Cardiac fibroblast (primary cell): ENCODE measurements around the gene COLGALT1.

Experiments used
- DNase-seq, 2 donors: peaks; one replicate each; pipeline versions ENCODE4 v3.0.0 to v3.0.0-alpha.2; 2010; ENCODE audit warnings: low read depth in 2 of 2
- H3K4me3 ChIP-seq, 2 donors: replicated peaks in 1 of 2; 1 replicate in 1 of 2; 2 replicates in 1 of 2; pipeline ENCODE4 v1.5.1; 2011; ENCODE audit warnings: low read depth in 2 of 2, low read length in 2 of 2, mild to moderate bottlenecking in 2 of 2, moderate library complexity in 1 of 2
- TF ChIP-seq, protein P1 (sequence below): IDR thresholded peaks from one replicate; pipeline ENCODE4 v1.5.1; 2011; ENCODE audit warnings: low read depth, mild to moderate bottlenecking, low read length, inconsistent platforms

The COLGALT1 gene

DNA sequence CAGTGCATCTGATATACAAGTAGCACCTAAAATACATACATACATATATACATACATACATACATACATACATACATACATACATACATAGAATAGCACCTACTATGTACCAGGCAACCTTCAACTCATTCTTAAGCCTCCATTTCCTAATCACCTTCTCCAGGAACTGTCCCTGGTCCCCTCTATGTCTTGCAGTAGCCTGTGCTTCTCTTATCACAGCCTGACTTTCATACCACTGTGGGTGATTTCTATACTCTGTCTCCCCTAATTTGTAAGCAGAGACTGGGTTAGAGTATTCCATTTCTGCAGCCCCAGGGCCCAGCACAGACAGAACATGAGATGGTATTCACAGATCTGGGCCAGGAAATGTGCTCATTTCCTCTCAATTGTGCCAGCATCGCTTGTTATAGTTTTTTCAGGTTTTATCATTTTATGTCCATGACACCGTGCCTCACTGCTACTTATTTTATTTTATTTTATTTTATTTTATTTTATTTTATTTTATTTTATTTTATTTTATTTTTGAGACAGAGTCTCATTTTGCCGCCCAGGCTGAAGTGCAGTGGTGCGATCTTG is 14.2 kb upstream of the COLGALT1 start:
- DNase-seq, result no peak
- H3K4me3 ChIP-seq, result no peak overlapping the region
- TF ChIP-seq, protein P1, sequence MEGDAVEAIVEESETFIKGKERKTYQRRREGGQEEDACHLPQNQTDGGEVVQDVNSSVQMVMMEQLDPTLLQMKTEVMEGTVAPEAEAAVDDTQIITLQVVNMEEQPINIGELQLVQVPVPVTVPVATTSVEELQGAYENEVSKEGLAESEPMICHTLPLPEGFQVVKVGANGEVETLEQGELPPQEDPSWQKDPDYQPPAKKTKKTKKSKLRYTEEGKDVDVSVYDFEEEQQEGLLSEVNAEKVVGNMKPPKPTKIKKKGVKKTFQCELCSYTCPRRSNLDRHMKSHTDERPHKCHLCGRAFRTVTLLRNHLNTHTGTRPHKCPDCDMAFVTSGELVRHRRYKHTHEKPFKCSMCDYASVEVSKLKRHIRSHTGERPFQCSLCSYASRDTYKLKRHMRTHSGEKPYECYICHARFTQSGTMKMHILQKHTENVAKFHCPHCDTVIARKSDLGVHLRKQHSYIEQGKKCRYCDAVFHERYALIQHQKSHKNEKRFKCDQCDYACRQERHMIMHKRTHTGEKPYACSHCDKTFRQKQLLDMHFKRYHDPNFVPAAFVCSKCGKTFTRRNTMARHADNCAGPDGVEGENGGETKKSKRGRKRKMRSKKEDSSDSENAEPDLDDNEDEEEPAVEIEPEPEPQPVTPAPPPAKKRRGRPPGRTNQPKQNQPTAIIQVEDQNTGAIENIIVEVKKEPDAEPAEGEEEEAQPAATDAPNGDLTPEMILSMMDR, result no peak

DNA sequence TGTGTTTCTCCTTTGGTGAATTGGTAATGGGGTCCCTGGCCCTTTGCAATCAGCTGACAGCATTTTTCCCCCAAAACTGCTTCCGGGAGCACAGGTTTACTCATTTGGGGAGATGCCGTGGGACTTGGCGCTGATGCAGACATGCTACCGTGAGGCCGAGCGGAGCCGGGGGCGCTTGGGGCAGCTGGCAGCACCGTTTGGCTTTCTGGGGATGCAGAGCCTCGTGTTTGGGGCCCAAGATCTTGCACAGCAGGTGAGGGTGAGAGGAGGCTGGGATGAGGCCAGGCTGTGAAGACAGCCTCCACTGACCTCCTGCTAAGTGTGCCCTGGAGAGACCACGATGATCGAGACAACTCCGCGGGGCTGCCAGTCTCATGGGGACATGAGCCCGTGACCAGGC is 13.4 kb upstream of the COLGALT1 start:
- TF ChIP-seq, protein P1, result no peak
- no peak for DNase-seq
- H3K4me3 ChIP-seq, result no peak overlapping the region

DNA sequence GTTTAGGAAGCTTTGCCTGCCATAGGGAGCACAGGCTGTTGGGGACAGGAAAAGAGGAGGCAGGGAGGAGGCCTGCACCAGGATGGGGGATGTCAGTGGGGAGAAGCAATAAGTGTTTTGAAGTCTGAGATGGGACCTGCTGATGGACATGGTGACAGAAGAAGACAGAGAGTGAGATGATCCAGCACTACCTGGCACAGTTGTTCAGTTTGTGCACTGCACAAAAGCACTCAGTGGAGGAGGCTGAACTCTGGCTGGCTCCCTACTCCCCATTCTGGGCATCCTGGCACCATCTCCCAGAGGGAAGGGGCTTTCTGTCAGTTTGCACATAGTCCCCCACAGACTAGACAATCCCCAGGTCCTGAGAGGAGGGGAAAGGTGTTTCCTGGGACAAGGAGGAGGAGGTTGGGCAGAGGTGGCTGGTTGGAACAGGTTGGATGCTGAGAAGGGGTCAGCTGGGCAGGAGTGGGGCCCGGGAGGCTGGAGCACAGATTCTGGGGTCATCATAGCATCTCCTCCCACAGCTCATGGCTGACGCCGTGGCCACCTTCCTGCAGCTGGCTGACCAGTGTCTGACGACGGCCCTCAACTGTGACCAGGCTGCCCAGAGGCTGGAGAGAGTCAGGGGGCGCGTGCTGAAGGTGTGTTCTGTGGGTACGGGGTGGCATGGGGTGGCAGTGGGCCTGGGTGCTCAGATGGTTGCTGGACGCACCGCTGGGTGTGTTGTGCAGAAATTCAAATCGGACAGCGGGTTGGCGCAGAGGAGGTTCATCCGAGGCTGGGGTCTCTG is 12.5 kb upstream of the COLGALT1 start:
- no peak for DNase-seq
- TF ChIP-seq, protein P1, result no peak
- no peak overlapping the region for H3K4me3 ChIP-seq

DNA sequence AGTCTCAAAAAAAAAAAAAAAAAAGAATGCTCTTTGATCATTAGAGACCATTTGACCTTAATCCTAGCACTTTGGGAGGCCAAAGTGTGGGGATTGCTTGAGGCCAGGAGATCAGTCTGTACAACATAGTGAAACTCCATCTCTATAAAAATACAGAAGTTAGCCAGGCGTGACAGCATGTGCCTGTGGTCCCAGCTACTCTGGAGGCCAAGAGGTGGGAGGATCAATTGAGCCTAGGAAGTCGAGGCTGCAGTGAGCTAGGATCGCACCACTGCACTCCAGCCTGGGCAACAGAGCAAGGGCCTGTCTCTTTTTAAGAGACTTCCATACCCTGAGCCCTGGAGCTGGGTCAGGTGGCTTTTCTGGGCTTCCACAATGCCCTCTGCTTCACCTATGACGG is 11.5 kb upstream of the COLGALT1 start:
- DNase-seq, result no peak
- TF ChIP-seq, protein P1, result no peak
- H3K4me3 ChIP-seq, result no peak overlapping the region

DNA sequence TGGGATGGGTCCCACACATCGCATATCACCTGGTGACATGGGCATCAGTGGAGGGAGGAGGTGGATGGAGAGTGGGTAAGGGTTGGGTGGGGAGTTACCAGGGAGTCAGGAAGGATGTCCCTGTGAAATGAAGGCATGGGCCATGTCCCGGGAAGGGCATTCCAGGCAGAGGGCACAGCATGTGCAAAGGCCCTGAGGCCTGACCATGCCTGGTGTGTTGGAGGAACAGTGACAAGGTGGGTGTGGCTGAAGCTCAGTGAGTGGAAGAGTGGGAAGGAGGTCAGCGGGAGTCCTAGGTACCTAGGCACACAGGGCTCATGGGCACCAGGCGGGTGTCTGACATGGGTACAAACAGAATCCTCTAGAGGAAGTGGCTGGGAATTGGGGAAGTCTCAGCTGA is 11.0 kb upstream of the COLGALT1 start:
- DNase-seq, result no peak
- TF ChIP-seq, protein P1, result no peak
- H3K4me3 ChIP-seq, result no peak overlapping the region

DNA sequence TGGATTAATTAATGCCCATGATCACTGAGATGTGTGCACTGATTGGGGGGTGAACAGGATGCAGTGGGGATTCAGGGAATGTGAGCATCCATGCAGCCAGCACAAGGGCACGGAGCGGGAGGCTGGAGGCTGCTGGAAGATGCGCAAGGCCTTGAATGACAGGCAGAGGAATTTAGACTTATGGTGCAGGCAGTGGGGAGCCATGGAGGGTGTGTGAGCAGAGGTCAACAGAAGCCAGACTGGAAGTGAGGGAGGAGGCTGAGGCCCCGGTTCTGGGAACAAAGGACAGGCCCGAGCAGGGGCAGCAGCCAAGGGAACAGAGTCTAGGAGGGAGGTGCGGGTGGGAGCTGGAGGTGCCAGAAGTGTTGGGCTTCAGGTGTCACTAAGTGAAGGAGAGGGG is 7.3 kb upstream of the COLGALT1 start:
- TF ChIP-seq, protein P1, result no peak
- no peak overlapping the region for H3K4me3 ChIP-seq
- no peak for DNase-seq
